ENCODE data around the gene TAF15.

The TAF15 gene

GRCh38 chr17:35817196-35817595 is 7.9 kb downstream of the TAF15 start:
- DNase-seq (ENCODE audit: low read depth, low spot score) = no peak

GRCh38 chr17:35819455-35819854 is 10.2 kb downstream of the TAF15 start:
- no peak for DNase-seq (ENCODE audit: low read depth, low spot score)

GRCh38 chr17:35821308-35821707 is 12.0 kb downstream of the TAF15 start:
- no peak for DNase-seq (ENCODE audit: low read depth, low spot score)

- DNase-seq (ENCODE audit: low read depth, low spot score) = no peak
These were observed 15.9 kb downstream of the TAF15 start for GRCh38 chr17:35825206-35825605.

GRCh38 chr17:35841101-35841500 is 31.8 kb downstream of the TAF15 start:
- DNase-seq (ENCODE audit: low read depth, low spot score) = no peak

GRCh38 chr17:35841505-35841904 is 32.2 kb downstream of the TAF15 start:
- no peak for DNase-seq (ENCODE audit: low read depth, low spot score)

GRCh38 chr17:35842239-35842638 is 33.0 kb downstream of the TAF15 start:
- DNase-seq (ENCODE audit: low read depth, low spot score) = no peak

- no peak for DNase-seq (ENCODE audit: low read depth, low spot score)
These were observed 34.4 kb downstream of the TAF15 start for GRCh38 chr17:35843698-35844097.

GRCh38 chr17:35844547-35844946 is 35.3 kb downstream of the TAF15 start:
- no peak for DNase-seq (ENCODE audit: low read depth, low spot score)

GRCh38 chr17:35846055-35846809 is 36.9 kb downstream of the TAF15 start:
- no peak for DNase-seq (ENCODE audit: low read depth, low spot score)

GRCh38 chr17:35847006-35847405 is 37.7 kb downstream of the TAF15 start:
- DNase-seq (ENCODE audit: low read depth, low spot score) = no peak

- DNase-seq (ENCODE audit: low read depth, low spot score) = no peak
These were observed 38.5 kb downstream of the TAF15 start for GRCh38 chr17:35847633-35848373.

- DNase-seq (ENCODE audit: low read depth, low spot score) = peak; percentile 19
These were observed 40.4 kb downstream of the TAF15 start for GRCh38 chr17:35849469-35850348.

- no peak for DNase-seq (ENCODE audit: low read depth, low spot score)
These were observed 46.7 kb downstream of the TAF15 start for GRCh38 chr17:35855965-35856364.

- DNase-seq (ENCODE audit: low read depth, low spot score) = no peak
These were observed 47.3 kb downstream of the TAF15 start for GRCh38 chr17:35856603-35857002.

GRCh38 chr17:35864853-35865252 is 55.6 kb downstream of the TAF15 start:
- no peak for DNase-seq (ENCODE audit: low read depth, low spot score)

GRCh38 chr17:35865412-35866340 is 56.4 kb downstream of the TAF15 start:
- DNase-seq (ENCODE audit: low read depth, low spot score) = no peak

- DNase-seq (ENCODE audit: low read depth, low spot score) = no peak
These were observed 57.2 kb downstream of the TAF15 start for GRCh38 chr17:35866341-35866950.

GRCh38 chr17:35867574-35867973 is 58.3 kb downstream of the TAF15 start:
- no peak for DNase-seq (ENCODE audit: low read depth, low spot score)

GRCh38 chr17:35868737-35869136 is 59.5 kb downstream of the TAF15 start, which contains the start of gene HEATR9:
Gene HEATR9, minus strand, starts transcription at chr17:35868891. Its CDS starts 149 bp downstream, at chr17:35868742.
- no peak for DNase-seq (ENCODE audit: low read depth, low spot score)

Data from activated CD4-positive, CD25-positive, alpha-beta regulatory T cell treated with anti-CD3 and anti-CD28 coated beads, Interleukin-2, amount 50 U/mL, for 16 hours (primary cell).